Activated effector memory CD4-positive, alpha-beta T cell treated with Interleukin-2 at 50 U/mL for 16 hours (primary cell): ENCODE measurements around the gene PDHA1.

ENCODE experiments used
- DNase-seq: peaks from one replicate; pipeline ENCODE4 v3.0.0-alpha.2; 2020

PDHA1 gene

DNA sequence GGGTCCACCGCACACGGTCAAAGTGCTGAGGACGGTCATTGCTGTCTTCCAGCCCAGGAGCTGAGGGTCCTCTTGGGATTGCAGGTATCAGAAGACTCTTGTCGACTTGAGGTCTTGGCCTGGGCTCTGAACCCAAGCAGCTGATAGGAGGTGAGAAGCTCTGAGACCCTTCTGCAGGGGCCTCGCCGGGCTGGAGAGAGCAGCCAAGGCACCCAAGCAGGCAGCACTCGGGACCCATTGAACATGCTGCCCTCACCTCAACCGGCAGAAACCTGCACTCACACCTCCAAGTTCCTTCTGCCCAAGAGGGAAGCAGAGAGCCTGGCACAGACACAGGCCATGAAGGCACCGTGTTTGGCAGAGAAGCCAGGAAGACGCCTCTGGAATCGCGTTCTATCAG lies 34.1 kb downstream of the PDHA1 start:
- no peak for DNase-seq

DNA sequence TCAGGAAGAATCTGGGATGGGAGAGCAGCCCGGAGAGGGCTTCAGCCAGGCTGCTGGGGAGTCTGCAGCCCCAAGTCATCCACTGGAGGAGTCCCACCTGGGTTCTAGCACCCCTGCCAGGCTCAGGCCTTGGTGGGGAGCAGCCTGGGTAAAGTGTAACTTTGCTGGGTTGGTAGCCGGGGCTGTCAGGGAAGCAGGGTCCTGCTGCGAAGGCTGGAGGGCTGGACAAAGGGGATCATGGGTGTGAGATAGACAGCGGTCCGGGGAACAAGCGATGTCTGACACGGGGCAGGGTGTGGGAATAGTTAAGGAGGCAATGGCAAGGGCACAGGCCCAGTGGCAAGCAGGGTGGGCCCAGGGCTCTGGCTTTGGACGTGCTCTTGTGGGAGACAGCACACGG lies 37.6 kb downstream of the PDHA1 start:
- DNase-seq: no peak

DNA sequence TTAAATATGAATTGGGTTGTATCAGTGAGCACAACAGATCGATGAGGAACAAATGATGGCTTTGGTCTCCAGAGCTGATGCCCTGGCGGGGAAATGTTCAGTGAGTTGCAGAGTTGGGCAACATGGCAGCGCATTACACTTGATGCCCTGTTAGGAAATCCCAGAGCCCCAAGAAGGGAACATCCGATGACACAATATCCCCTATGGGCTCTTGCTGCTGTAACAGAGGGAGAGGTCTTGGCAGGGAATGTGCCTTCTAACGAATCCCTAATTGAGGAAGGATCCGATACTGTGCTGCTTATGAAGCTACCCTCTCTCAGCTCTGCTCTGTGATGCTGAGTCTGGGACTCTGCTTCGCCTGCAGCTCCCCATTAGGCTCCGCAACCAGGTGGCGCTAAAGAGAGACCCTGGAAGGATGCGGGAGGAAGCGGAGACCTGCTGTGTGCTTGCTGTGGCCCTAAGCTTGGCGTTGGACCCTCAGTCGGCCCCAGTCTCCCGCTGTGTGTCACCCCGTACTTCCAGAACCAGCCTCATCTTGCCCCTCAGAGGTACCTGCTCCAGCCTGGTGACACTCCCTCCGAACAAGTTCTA lies 38.9 kb downstream of the PDHA1 start:
- peak; percentile 28 for DNase-seq

DNA sequence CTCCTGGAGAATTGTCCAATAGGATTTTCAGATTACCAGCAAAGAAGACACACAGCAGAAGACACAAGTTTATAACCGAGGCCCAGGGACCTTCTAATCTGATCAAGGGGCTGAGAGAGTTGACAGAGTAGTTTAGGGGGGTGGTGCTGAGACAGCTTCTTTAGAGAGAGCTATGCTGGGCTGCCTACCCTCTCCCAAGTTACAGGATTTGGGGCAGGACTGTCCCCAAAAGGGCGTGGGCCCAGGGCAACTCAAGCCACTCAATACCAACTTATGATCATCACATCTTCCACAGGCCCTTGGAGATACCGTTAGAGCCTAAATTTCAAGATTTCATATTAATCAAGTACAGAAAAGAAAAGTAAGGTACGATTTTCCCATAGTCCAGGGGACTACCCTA lies 43.0 kb downstream of the PDHA1 start:
- DNase-seq: no peak

DNA sequence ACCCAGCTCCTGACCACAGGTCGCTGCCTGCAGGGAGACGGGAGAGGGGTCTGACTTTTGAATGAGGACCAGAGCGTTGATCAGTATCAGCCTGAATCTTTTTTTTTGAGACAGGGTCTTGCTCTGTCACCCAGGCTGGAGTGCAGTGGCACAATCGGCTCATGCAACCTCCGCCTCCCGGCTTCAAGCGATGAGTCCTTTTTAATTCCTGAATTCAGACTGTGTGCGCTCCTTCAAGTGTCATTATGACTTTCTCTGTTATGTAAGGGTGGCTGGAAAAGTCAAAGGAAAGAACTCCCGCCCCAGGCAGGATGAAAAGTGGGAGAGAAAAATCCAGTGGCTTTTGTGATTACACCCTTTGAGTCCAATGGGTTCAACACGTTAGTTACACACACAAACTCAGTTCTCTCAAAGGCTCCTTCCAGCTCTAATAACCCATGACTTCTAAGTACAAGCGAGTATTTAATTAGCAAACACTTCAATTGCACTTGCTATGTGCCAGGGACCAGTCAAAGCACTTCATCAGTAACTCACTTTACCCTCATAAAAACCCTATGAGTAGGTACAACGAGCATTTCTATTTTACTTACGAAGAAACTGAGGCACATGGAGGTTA lies 44.4 kb downstream of the PDHA1 start:
- no peak for DNase-seq

DNA sequence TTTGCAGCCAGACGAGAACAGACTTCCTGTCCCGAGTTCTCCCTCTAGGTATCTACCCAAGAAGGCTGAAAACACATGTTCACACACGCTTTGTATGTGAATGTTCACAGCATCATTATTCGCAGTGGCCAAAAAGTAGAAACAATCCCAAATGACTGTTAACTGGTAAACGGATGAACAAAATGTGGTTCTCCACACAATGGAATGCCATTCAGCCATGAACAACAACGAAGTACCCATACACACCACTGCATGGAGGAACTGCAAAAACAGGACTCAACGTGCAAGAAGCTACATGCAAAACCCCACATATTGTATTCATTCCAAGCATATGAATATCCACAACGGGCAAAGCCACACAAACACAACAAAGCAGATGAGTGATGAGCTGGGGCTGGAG lies 45.0 kb downstream of the PDHA1 start:
- no peak for DNase-seq

DNA sequence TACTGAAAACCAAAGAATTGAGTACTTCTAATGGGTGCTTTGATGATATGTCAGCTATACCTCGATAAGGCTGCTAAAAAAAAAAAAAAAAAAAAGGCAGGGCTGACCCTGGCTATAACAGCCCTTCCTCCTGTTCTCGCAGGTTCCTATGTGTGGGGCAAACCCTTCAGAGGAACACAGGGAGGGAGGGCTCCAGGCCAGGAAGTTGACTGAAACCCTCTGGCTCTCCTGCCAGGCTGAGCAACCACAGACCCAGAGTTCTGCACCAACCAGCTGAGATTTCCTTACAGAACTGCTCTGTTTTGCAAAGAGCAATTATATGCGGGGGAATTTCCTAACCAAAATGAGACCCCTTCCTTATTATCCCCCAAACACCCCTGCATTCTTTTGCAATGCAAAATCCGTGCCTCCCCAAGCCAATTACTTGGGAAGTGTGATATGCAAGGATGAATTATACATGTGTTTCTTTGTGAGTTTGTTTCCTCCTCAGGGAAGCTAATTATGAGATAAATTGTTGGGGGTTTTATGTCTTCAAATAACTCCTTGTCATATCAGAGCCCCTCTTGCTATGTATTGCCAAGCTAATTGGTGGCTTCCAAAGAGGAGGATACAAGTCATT lies 45.6 kb downstream of the PDHA1 start:
- DNase-seq: no peak

DNA sequence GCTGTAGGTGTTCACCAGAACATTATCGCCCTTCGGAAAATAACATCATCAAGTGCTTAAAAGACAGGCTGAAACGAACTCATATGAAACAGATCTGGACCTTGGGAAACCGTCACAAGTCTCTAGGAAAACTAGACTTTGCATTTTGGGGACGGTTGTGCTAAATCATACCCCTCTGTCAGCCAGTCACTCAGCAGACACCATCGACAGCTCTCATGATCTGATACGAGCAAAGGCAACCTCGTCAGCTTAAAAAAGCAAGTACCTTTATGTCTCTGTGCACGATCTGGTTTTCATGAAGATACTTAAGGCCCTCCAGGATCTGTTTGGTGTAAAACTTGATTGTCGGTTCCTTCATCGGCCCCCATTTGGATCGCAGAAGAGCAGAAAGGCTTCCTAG lies 48.4 kb downstream of the PDHA1 start:
- DNase-seq: no peak

DNA sequence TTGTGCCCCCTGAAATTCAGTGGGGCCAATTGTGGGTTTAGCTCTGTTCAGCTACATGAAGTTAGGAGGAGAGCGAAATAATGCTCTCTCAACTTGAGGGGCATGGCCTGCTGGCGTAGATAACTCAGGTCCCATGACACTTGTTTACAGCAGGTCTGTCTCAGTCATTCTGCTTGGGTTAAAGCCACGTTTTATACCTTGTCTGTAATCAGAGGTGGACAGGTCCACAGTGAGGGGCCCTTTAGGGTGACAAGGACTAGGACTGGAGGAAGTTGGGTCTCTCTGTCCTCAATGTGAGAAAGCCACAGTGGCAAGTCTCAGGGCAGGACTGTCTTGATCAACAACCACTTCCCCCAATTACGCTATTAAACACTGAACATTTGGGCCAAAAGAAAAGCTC lies 49.0 kb downstream of the PDHA1 start:
- no peak for DNase-seq

DNA sequence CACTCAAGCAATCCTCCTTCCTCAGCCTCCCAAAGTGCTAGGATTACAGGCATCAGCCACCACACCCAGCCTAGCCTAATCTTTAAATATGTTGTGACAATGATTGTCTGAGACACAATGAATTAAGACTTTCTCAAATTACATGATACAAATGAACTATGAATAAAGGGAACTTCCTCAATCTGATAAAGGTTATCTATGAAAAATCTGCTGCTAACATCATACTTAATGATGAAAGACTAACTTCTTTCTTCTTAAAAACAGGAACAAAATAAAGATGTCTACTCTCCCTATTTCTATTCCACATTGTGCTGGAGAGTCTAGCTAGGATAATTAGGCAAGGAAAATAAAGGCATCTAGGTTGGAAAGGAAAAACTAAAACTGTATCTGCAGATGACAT lies 60.0 kb downstream of the PDHA1 start:
- no peak for DNase-seq

DNA sequence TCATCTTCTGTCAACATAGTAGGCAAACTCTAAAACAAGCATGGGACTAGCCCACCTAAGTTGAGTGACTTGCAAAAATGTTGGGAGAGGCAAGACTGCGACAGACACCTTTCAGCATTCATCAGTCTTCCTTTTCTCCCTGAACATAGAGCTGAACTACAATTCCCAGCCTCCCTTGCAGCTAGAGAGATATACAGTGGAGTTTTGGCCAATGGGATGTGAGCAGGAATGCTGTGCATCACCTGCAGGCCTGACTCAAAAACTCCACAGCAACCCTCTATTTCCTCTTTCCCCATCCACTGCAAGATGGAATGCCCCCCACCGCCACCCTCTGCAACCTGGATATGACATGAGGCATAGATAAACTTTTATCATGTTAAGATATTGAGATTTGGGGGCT lies 66.5 kb downstream of the PDHA1 start:
- no peak for DNase-seq
